HS-5 (cell line): Measurements from ENCODE around the gene FAM204A.

Experiments used
- DNase-seq: peaks from one replicate; pipeline ENCODE4 v3.0.0-alpha.2; 2012; ENCODE audit warnings: low read depth

FAM204A gene

GRCh38 chr10:118330295-118331076 is 11.6 kb downstream of the FAM204A start:
- no peak for DNase-seq

DNA sequence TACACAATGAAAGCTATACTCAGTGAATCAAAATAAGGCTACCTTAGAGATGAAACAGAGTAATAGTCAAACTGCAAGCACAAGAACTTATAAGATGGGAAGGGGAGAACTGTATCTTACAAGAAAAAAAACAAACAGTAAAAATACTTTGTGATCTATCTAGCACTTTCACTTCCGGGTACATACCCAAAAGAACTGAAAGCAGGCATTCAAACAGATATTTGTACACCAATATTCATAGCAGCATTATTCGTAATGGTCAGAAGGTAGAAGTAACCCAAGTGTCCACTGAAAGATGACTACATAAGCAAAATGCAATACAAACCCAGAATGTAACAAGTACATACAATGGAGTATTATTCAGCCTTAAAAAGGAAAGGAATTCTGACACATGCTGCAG is 18.0 kb downstream of the FAM204A start:
- no peak for DNase-seq

- no peak for DNase-seq
These were observed 20.2 kb downstream of the FAM204A start for GRCh38 chr10:118321724-118322575.

DNA sequence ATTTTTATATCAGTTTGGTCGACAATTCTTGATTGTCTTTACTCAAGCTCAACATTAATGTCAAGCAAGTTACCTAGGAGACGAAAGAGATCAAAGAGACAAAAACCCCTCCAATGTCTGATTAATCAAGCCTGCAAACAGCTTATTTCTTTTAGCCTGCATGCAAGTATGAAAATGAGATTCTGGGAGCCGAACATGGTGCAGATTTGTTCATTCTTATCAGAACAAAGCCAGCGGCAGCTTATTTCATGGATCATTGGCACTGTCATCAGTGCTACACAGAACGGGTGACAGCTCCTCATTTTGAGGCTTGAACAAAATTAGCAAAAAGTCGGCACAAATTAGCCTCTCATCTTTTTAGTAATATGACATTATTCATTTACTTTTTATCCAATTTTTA is 26.5 kb downstream of the FAM204A start:
- no peak for DNase-seq

DNA sequence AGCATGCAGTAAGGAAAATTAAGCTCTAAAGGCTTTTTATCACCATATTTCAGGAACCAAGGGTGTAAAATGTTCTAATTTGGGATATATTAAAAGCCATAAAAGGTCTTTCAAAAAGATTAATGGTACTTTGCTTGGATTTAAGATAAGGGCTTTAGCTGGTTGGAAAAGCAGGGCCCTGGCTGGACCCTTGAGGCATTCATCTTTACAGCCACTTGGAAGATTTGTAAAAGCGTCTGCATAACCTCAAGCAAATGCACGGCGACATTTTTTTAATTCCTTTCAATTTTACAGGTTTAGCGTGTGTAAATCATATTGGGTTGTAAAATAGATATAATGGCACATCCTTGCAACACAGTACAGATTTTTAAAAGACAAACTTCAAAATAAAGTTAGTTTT is 27.2 kb downstream of the FAM204A start:
- no peak for DNase-seq

DNA sequence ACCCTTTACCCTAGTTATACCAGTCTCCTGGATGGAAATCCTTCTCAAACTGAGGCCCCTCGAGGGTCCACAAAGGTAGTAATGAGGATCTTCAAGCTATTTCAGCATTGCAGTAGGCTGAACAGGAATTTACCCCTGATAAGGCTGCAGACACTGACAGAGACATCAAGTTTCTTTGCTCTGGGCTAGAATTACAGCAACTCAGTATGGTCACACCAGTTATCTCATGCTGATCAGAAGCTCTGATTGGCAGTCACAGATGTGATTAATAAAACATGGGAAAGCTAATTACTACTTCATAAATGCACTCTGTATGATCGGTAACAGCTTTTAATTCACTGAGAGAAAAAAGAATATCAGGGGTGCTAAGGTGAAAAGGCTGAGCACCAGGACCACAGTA is 30.6 kb downstream of the FAM204A start:
- no peak for DNase-seq

DNA sequence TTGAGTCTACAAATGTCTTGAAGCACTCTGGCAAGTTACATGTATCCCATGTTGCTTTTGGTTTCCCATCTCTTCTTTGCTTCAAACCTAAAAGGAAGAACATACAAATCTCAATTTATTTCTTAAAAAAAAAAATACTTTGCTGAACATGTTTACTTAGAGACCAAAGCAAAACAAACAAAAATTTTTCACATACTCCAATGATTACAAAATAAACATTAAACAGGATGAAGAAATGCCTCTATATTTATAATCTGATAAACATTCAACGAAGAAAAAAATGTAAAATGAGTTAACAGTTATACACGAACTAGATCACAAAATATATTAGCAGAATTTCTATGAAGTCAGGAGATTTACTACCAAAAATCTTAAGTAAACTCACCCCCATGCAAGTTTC is 31.3 kb downstream of the FAM204A start:
- DNase-seq: no peak

- no peak for DNase-seq
These were observed 32.2 kb downstream of the FAM204A start for GRCh38 chr10:118309911-118310310.

DNA sequence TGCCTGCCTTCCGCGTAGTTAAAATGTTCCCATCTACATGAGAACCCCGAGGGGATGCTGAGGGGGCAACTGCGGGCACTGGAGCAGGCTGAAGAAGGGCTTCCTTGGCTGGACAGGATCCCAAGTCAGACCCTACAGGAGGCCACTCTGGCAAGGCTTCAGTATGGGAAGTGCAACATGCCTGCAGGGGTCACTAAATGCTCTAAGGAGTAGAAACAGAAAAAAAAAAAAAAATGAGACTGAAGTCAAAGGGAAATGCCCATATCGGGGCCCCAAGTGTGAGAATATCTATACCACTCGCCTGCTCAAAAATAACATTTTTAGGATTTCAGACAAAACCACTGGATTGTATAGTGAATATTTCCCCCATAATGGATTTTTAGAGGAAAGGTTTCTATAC is 33.5 kb downstream of the FAM204A start:
- DNase-seq: no peak

GRCh38 chr10:118307859-118308258 is 34.3 kb downstream of the FAM204A start:
- DNase-seq: no peak

DNA sequence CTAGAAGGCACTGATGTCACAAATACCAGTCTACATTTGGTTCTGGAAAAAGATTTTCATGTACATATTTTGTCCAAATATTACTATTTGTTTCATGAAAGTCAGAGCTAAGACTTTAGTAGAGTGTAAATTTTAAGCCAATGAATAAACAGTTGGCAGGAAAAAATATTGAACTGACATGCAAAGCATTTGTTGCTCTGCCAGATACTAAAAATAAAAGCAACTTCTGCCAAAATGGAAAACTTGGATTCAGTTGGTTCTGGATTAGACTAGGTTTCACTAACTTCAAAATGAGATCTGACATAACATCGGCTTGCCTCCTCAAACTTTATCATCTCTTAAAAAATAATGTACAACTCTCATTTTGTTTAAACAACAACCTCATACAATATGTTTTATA is 34.9 kb downstream of the FAM204A start:
- no peak for DNase-seq

- DNase-seq: no peak
These were observed 36.4 kb downstream of the FAM204A start for GRCh38 chr10:118305730-118306129.

GRCh38 chr10:118304521-118304920 is 37.6 kb downstream of the FAM204A start:
- no peak for DNase-seq

- no peak for DNase-seq
These were observed 40.9 kb downstream of the FAM204A start for GRCh38 chr10:118301211-118301610.

DNA sequence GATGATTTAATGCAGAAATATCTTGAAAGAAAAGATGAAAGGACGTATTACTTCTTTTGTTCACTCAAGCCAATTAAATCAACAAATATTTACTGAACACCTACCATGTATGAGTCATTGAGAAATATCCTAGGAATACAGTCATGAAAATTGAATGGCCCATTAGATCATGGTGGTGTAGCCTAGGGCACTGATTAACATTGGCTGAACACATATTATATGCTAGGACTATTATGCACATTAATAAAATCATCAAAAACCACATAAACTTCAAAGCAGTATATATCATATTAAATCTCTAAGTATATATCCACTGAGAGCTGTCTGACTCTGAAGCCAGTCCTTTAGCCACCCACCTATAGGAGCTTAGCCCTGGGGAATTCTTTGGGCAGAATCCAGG is 41.8 kb downstream of the FAM204A start:
- no peak for DNase-seq

DNA sequence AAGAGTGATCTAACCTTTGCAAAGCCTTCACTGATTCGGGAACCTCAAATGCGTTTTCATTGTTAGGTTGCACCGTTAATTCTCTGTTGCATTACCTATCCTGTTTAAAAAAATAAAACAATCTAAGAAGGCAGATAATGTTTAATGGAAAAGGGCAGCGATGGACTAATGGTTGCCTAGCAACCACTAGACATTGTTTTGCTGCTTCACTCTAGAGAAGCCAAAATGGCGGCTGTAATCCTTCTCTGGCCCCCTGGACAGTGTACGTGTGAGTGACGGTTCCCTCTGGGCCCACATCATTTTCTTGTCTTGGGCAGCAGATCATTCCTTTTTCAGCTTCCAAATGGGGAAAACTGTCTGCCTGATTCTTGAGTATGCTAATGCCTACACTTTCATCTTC is 43.3 kb downstream of the FAM204A start:
- no peak for DNase-seq

- DNase-seq: no peak
These were observed 51.0 kb downstream of the FAM204A start for GRCh38 chr10:118291122-118291521.

- DNase-seq: no peak
These were observed 51.6 kb downstream of the FAM204A start for GRCh38 chr10:118290471-118290995.

GRCh38 chr10:118287076-118287806 is 54.9 kb downstream of the FAM204A start:
- no peak for DNase-seq

GRCh38 chr10:118286051-118286838 is 55.9 kb downstream of the FAM204A start:
- no peak for DNase-seq

DNA sequence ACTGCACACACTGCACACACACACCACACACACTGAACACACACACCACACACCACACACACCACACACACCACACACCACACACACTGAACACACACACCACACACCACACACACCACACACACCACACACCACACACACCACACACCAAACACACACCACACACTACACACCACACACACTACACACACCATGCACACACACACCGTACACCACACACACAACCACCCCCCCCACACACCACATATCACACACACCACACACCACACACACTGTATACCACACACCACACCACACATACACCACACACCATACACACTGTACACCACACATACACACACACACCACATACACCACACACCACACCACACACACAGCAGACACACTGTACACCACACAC is 59.5 kb downstream of the FAM204A start:
- no peak for DNase-seq

DNA sequence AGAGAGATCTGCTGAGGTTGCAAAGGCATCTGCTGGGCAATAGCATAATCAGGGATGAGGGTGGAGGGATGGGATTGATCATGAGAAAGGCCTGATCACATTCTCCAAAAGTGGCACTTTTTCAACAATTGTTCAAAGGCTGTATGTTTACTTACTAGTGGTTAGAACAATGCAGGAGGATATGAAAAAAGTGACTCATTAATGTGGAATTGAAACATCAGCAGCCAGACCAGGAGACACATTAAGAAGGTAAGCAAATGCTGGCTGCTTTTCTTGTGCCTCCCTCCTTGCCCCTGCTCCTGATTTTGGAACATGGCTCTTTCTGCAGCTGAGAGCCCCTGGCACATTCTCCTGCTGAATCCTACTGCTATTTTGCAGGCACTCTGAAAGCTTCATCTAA is 63.5 kb downstream of the FAM204A start:
- peak; percentile 10 for DNase-seq
